Endodermal cell (in vitro differentiated cells): ENCODE data around the gene EIF2B5. TPM values are rescaled to one million over a fixed set of nuclear protein-coding genes. Genes with fewer than 3 reads are reported as not detected.

Experiments
- DNase-seq: peaks from one replicate; pipeline ENCODE4 v3.0.0-alpha.2; 2017
- H3K27ac ChIP-seq: 2 replicates; pipeline ENCODE4 v1.5.1; 2013; ENCODE audit warnings: mild to moderate bottlenecking, low read depth, low read length, moderate library complexity
- H3K27me3 ChIP-seq: 2 replicates; pipeline ENCODE4 v1.6.1; 2013; ENCODE audit warnings: mild to moderate bottlenecking, low read length, moderate library complexity; ENCODE audit not compliant: insufficient read depth, control insufficient read depth, poor library complexity, severe bottlenecking
- H3K36me3 ChIP-seq: 2 replicates; pipeline ENCODE4 v1.7.0; 2013; ENCODE audit warnings: mild to moderate bottlenecking, low read length, moderate library complexity; ENCODE audit not compliant: control insufficient read depth, insufficient read depth
- H3K4me1 ChIP-seq: one replicate; pipeline ENCODE4 v1.7.0; 2013; ENCODE audit warnings: low read length; ENCODE audit not compliant: control insufficient read depth, insufficient read depth
- H3K4me3 ChIP-seq: 2 replicates; pipeline ENCODE4 v1.5.1; 2013; ENCODE audit warnings: mild to moderate bottlenecking, low read length, moderate library complexity
- H3K9ac ChIP-seq: 2 replicates; pipeline ENCODE4 v1.6.1; 2013; ENCODE audit warnings: mild to moderate bottlenecking, low read length, moderate library complexity; ENCODE audit not compliant: poor library complexity, severe bottlenecking; ENCODE audit errors: extremely low read depth
- H3K9me3 ChIP-seq: 2 replicates; pipeline ENCODE4 v1.6.1; 2013; ENCODE audit warnings: mild to moderate bottlenecking, low read length, moderate library complexity; ENCODE audit not compliant: control insufficient read depth
- H3K27ac Mint-ChIP-seq: 2 replicates; pipeline ENCODE4 v1.8.0; 2020; ENCODE audit warnings: mixed read lengths
- H3K27me3 Mint-ChIP-seq: 2 replicates; pipeline ENCODE4 v1.8.0; 2021; ENCODE audit warnings: mild to moderate bottlenecking, mixed read lengths; ENCODE audit not compliant: insufficient read depth
- H3K36me3 Mint-ChIP-seq: 2 replicates; pipeline ENCODE4 v1.8.0; 2020; ENCODE audit warnings: low read depth, mixed read lengths
- H3K4me1 Mint-ChIP-seq: 2 replicates; pipeline ENCODE4 v1.8.0; 2020; ENCODE audit warnings: mixed read lengths
- H3K4me3 Mint-ChIP-seq: 2 replicates; pipeline ENCODE4 v1.8.0; 2020; ENCODE audit warnings: mild to moderate bottlenecking, moderate library complexity, mixed read lengths
- H3K9me3 Mint-ChIP-seq: 2 replicates; pipeline ENCODE4 v1.8.0; 2020; ENCODE audit warnings: mild to moderate bottlenecking, mixed read lengths
- WGBS, 2 experiments: methylation state at CpG; one replicate each; pipeline versions ENCODE4 v1.1.5 to v1.1.7; 2013; ENCODE audit warnings: missing lambda C conversion rate in 2 of 2, mixed read lengths in 1 of 2; ENCODE audit not compliant: insufficient coverage in 1 of 2, insufficient read length in 1 of 2; 5-methylcytosine and 5-hydroxymethylcytosine counted together
- total RNA-seq, 2 donors: library from RNA; stranded (reverse); fragmentation: NEBNext Ultra II Directional in 1 of 2; extraction: Animal tissue kit (Norgen Biotek cat#: 25700) in 1 of 2; gene quantifications; 2 replicates in 1 of 2; 3 replicates in 1 of 2; pipeline ENCODE4 v1.2.1, GENCODE V29; 2021
- TF ChIP-seq, protein P1 (sequence below): fragments of 200-600 bp; sonication (generic); conservative IDR thresholded peaks from 2 replicates; pipeline ENCODE4 v1.5.0; 2021; ENCODE audit warnings: antibody characterized with exemption, mild to moderate bottlenecking

EIF2B5 gene
- total RNA-seq, 2 donors from 2014 or later: 33.4 to 37.5 TPM

DNA sequence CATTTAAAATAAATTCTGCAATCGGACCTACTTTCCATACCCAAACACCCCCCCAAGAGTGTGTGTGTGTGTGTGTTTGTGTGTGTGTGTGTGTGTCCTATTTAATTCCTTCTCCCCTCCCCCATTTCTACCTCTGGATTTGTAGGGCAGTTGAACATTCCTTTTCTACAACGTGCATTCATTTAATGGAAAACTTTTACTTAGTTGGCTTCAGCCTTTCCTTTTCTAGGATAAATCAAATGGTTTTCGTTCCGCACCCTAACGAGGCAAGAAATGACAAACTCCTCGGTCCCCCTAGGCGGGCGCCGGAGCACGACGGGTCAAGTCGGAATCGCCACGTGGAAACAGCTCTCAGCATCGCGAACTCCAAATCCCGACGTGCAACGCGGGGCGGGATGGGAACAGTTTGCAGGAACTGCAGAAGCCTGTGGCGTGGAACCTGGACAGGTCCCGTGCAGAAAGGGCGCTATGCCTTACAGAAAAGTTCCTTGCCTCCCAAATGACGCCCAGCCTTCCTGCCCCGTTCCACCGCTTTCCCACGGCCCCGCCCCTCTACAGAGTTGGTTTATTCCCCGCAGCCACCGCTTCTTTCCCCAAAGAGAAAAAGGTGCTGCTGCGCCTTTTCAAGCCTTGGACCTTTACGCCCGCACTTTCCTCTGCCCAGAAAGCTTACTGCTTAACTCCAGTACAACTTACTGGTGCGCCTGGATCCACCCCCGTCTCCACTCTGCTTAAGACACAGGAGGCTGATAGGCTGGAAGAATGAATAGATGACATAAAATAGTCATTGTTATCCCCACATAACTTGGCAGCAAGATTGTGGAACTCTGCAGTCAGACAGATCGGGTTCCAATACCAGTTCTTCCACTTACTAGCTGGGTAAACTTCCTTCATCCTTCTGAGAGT lies 1.1 kb upstream of the EIF2B5 start:
- peaks cover 8% of the 10 kb centered on the region for H3K36me3 ChIP-seq
- no peak overlapping the region for H3K27ac ChIP-seq
- peak; percentile 90 for DNase-seq
- Mint-ChIP-seq H3K4me3 (peak overlapping the region; percentile 95), H3K27ac (peak overlapping the region; percentile 71), H3K4me1 (peaks cover 12% of the 10 kb centered on the region), H3K9me3 (no peaks in the 10 kb centered on the region), H3K27me3 (peaks cover 16% of the 10 kb centered on the region), H3K36me3 (peaks cover 7% of the 10 kb centered on the region)
- no peaks in the 10 kb centered on the region for H3K9me3 ChIP-seq
- H3K4me1 ChIP-seq: no peaks in the 10 kb centered on the region
- peaks cover 5% of the 10 kb centered on the region for H3K27me3 ChIP-seq
- TF ChIP-seq, protein P1, sequence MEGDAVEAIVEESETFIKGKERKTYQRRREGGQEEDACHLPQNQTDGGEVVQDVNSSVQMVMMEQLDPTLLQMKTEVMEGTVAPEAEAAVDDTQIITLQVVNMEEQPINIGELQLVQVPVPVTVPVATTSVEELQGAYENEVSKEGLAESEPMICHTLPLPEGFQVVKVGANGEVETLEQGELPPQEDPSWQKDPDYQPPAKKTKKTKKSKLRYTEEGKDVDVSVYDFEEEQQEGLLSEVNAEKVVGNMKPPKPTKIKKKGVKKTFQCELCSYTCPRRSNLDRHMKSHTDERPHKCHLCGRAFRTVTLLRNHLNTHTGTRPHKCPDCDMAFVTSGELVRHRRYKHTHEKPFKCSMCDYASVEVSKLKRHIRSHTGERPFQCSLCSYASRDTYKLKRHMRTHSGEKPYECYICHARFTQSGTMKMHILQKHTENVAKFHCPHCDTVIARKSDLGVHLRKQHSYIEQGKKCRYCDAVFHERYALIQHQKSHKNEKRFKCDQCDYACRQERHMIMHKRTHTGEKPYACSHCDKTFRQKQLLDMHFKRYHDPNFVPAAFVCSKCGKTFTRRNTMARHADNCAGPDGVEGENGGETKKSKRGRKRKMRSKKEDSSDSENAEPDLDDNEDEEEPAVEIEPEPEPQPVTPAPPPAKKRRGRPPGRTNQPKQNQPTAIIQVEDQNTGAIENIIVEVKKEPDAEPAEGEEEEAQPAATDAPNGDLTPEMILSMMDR: no peak
- H3K9ac ChIP-seq: peak overlapping the region; percentile 81
- peak overlapping the region; percentile 94 for H3K4me3 ChIP-seq
- WGBS, 2 experiments: 0 to 1% methylated on average over 24 to 36 of the region's 37 CpGs

- peak overlapping the region; percentile 81 for H3K9ac ChIP-seq
- TF ChIP-seq, protein P1: no peak
- H3K27me3 Mint-ChIP-seq: peaks cover 16% of the 10 kb centered on the region
Measured at GRCh38 chr3:184134746-184135148, 411 bp upstream of the EIF2B5 start.

GRCh38 chr3:184135911-184136260 lies 728 bp downstream of the EIF2B5 start:
- Histone ChIP-seq H3K9me3 (no peaks in the 10 kb centered on the region), H3K27me3 (peaks cover 5% of the 10 kb centered on the region), H3K36me3 (peaks cover 19% of the 10 kb centered on the region), H3K27ac (no peak overlapping the region), H3K4me1 (no peaks in the 10 kb centered on the region), H3K4me3 (peak overlapping the region; percentile 94), H3K9ac (peak overlapping the region; percentile 81)
- Mint-ChIP-seq H3K4me3 (peak overlapping the region; percentile 95), H3K4me1 (peaks cover 12% of the 10 kb centered on the region), H3K27me3 (peaks cover 16% of the 10 kb centered on the region), H3K36me3 (peaks cover 16% of the 10 kb centered on the region), H3K27ac (peak overlapping the region; percentile 88), H3K9me3 (no peaks in the 10 kb centered on the region)
- 9 to 11% methylated on average over 8 to 9 of the region's 9 CpGs for WGBS, 2 experiments
- no peak for DNase-seq
- TF ChIP-seq, protein P1: no peak

More at GRCh38 chr3:184134746-184135148, 411 bp upstream of the EIF2B5 start:
- H3K4me3 Mint-ChIP-seq: peak overlapping the region; percentile 95
- peak overlapping the region; percentile 94 for H3K4me3 ChIP-seq
- H3K27ac Mint-ChIP-seq: peak overlapping the region; percentile 88
- no peak for DNase-seq
- H3K36me3 Mint-ChIP-seq: peaks cover 7% of the 10 kb centered on the region
- H3K27me3 ChIP-seq: peaks cover 5% of the 10 kb centered on the region
- H3K27ac ChIP-seq: peak overlapping the region; percentile 48
- H3K9me3 ChIP-seq: no peaks in the 10 kb centered on the region
- 0 to 1% methylated on average over 12 to 21 of the region's 21 CpGs for WGBS, 2 experiments
- no peaks in the 10 kb centered on the region for H3K4me1 ChIP-seq
- no peaks in the 10 kb centered on the region for H3K9me3 Mint-ChIP-seq
- peaks cover 8% of the 10 kb centered on the region for H3K36me3 ChIP-seq
- H3K4me1 Mint-ChIP-seq: peaks cover 12% of the 10 kb centered on the region
